ENCODE data around the gene SP140. TPM values are rescaled to one million over a fixed set of nuclear protein-coding genes. Genes with fewer than 3 reads are reported as not detected.
"Not testable (repeated sequence)": the region's sequence is repeated elsewhere in the genome, so short reads cannot be mapped to it uniquely, and the experiment has no call there.

SP140 gene
- total RNA-seq, 1 donor from 2014 or later, result 0.11 TPM

GRCh38 chr2:230267059-230267458 lies 41.5 kb downstream of the SP140 start:
- Histone ChIP-seq H3K9me3 (no peaks in the 10 kb centered on the region), H3K27ac (no peak overlapping the region)

GRCh38 chr2:230267556-230267955 lies 42.0 kb downstream of the SP140 start:
- Histone ChIP-seq H3K4me3 (no peak overlapping the region), H3K27ac (no peak overlapping the region), H3K9me3 (no peaks in the 10 kb centered on the region), H3K36me3 (no peaks in the 10 kb centered on the region), H3K27me3 (no peaks in the 10 kb centered on the region), H3K4me1 (no peaks in the 10 kb centered on the region)
- intact Hi-C loops (cut with DNase I), result no loop called here
- DNase-seq (ENCODE audit: low spot score in 2 of 2), result no peak
- no peak for TF ChIP-seq CTCF (IDR thresholded peaks at IDR 0.05)

More at GRCh38 chr2:230267059-230267458, 41.5 kb downstream of the SP140 start:
- Histone ChIP-seq H3K27me3 (no peaks in the 10 kb centered on the region), H3K4me3 (no peak overlapping the region), H3K4me1 (no peaks in the 10 kb centered on the region), H3K36me3 (no peaks in the 10 kb centered on the region)
- intact Hi-C loops (cut with DNase I), result no loop called here
- DNase-seq (ENCODE audit: low spot score in 2 of 2), result no peak
- TF ChIP-seq CTCF (IDR thresholded peaks at IDR 0.05), result no peak

GRCh38 chr2:230268606-230269243 lies 43.2 kb downstream of the SP140 start:
- no peak overlapping the region for H3K27ac ChIP-seq
- no peaks in the 10 kb centered on the region for H3K27me3 ChIP-seq
- no peak for TF ChIP-seq CTCF (IDR thresholded peaks at IDR 0.05)
- intact Hi-C loops (cut with DNase I), result no loop called here
- no peak overlapping the region for H3K4me3 ChIP-seq
- H3K4me1 ChIP-seq, result no peaks in the 10 kb centered on the region
- no peaks in the 10 kb centered on the region for H3K36me3 ChIP-seq
- no peaks in the 10 kb centered on the region for H3K9me3 ChIP-seq
- no peak for DNase-seq (ENCODE audit: low spot score in 2 of 2)

GRCh38 chr2:230269715-230270114 lies 44.2 kb downstream of the SP140 start:
- Histone ChIP-seq H3K4me1 (no peaks in the 10 kb centered on the region), H3K36me3 (no peaks in the 10 kb centered on the region), H3K27ac (no peak overlapping the region), H3K4me3 (no peak overlapping the region), H3K9me3 (no peaks in the 10 kb centered on the region), H3K27me3 (no peaks in the 10 kb centered on the region)
- DNase-seq (ENCODE audit: low spot score in 2 of 2), result no peak
- TF ChIP-seq CTCF (IDR thresholded peaks at IDR 0.05), result no peak
- intact Hi-C loops (cut with DNase I), result no loop called here

GRCh38 chr2:230282936-230283335 lies 57.4 kb downstream of the SP140 start:
- Histone ChIP-seq H3K4me1 (no peaks in the 10 kb centered on the region), H3K36me3 (no peaks in the 10 kb centered on the region), H3K4me3 (no peak overlapping the region), H3K27ac (no peak overlapping the region), H3K9me3 (no peaks in the 10 kb centered on the region), H3K27me3 (no peaks in the 10 kb centered on the region)
- intact Hi-C loops (cut with DNase I), result no loop called here
- TF ChIP-seq CTCF (IDR thresholded peaks at IDR 0.05), result no peak
- DNase-seq (ENCODE audit: low spot score in 2 of 2), result no peak

GRCh38 chr2:230286048-230286447 lies 60.5 kb downstream of the SP140 start:
- H3K27me3 ChIP-seq, result no peaks in the 10 kb centered on the region
- intact Hi-C loops (cut with DNase I), result no loop called here
- no peaks in the 10 kb centered on the region for H3K36me3 ChIP-seq
- no peak for TF ChIP-seq CTCF (IDR thresholded peaks at IDR 0.05)
- no peak overlapping the region for H3K27ac ChIP-seq
- no peak for DNase-seq (ENCODE audit: low spot score in 2 of 2)
- no peaks in the 10 kb centered on the region for H3K4me1 ChIP-seq
- no peaks in the 10 kb centered on the region for H3K9me3 ChIP-seq
- no peak overlapping the region for H3K4me3 ChIP-seq

- H3K4me3 ChIP-seq; H3K9me3 ChIP-seq; H3K36me3 ChIP-seq; H3K27ac ChIP-seq; H3K4me1 ChIP-seq; DNase-seq (ENCODE audit: low spot score in 2 of 2); H3K27me3 ChIP-seq; intact Hi-C loops (cut with DNase I): not testable (repeated sequence)
These were observed 63.8 kb downstream of the SP140 start for GRCh38 chr2:230289311-230289710.
